Panc1 (cell line): ENCODE results near the gene CCDC127. TPM values are rescaled to one million over a fixed set of nuclear protein-coding genes. Genes with fewer than 3 reads are reported as not detected.

ENCODE experiments used
- ATAC-seq: fragments of 200-7000 bp; cut with Tn5 transposase; 2 replicates; pipeline ENCODE4 v1.9.1; 2020; ENCODE audit warnings: mild to moderate bottlenecking, moderate library complexity
- BruUV-seq: library from RNA; stranded (reverse); fragments of 400-500 nt; replicated peaks from 2 replicates; lab custom pipeline; 2021; lab: Mats Ljungman, UMichigan
- CTCF ChIA-PET: fragments of 300-600 bp; sonication (Branson Sonifier 250); formaldehyde crosslinking; loops from one replicate; lab custom pipeline; 2022; ENCODE audit warnings: antibody characterized with exemption; lab: Charles Lee
- POLR2A ChIA-PET: fragments of 300-600 bp; sonication (Branson Sonifier 250); formaldehyde crosslinking; loops from one replicate; lab custom pipeline; 2022; ENCODE audit warnings: antibody characterized with exemption; lab: Charles Lee
- DNase-seq: peaks from one replicate; pipeline ENCODE4 v3.0.0-alpha.2; 2010; ENCODE audit warnings: low read depth, low spot score
- H3K27ac ChIP-seq: 2 replicates; pipeline ENCODE4 v1.5.1; 2011; ENCODE audit warnings: mild to moderate bottlenecking, low read length, inconsistent platforms
- H3K27me3 ChIP-seq: fragments of 200-500 bp; sonication (Bioruptor generic); 2 replicates; pipeline ENCODE4 v1.6.0; 2014; ENCODE audit warnings: low read length, inconsistent platforms; ENCODE audit not compliant: control insufficient read depth, insufficient read depth
- H3K36me3 ChIP-seq: fragments of 200-500 bp; sonication (Bioruptor generic); 2 replicates; pipeline ENCODE4 v1.5.1; 2014; ENCODE audit warnings: inconsistent platforms, mild to moderate bottlenecking, low read length, moderate library complexity; ENCODE audit not compliant: control insufficient read depth, insufficient read depth
- H3K4me1 ChIP-seq: 2 replicates; pipeline ENCODE4 v1.5.1; 2011; ENCODE audit warnings: inconsistent platforms, mild to moderate bottlenecking, low read length, moderate library complexity; ENCODE audit not compliant: control insufficient read depth, insufficient read depth
- H3K4me3 ChIP-seq, 2 experiments: 2 replicates each; pipeline ENCODE4 v1.5.1; 2011 to 2012; ENCODE audit warnings: low read depth in 2 of 2, low read length in 2 of 2, mild to moderate bottlenecking in 2 of 2, inconsistent platforms in 1 of 2, moderate library complexity in 1 of 2
- H3K9me3 ChIP-seq: fragments of 200-500 bp; sonication (Bioruptor generic); 2 replicates; pipeline ENCODE4 v1.5.1; 2014; ENCODE audit warnings: low read depth, mild to moderate bottlenecking, inconsistent platforms, low read length, moderate library complexity; ENCODE audit not compliant: control insufficient read depth, insufficient read depth
- CTCF ChIP-seq: fragments of 450-650 bp; IDR thresholded peaks from 2 replicates; pipeline ENCODE4 v1.5.1; 2017; ENCODE audit warnings: mild to moderate bottlenecking
- POLR2AphosphoS5 ChIP-seq: IDR thresholded peaks from 2 replicates; pipeline ENCODE4 v1.6.1; 2012; ENCODE audit warnings: mild to moderate bottlenecking, low read depth, low read length, moderate library complexity
- REST ChIP-seq, 2 experiments: IDR thresholded peaks; 2 replicates each; pipeline ENCODE4 v1.6.1; 2011 to 2012; ENCODE audit warnings: low read depth in 2 of 2, control low read depth in 1 of 2, low read length in 1 of 2, mild to moderate bottlenecking in 1 of 2, moderate library complexity in 1 of 2; ENCODE audit not compliant: insufficient read depth in 1 of 2
- SIN3A ChIP-seq: IDR thresholded peaks from 2 replicates; pipeline ENCODE4 v1.6.1; 2012; ENCODE audit warnings: low read depth, mild to moderate bottlenecking, low read length, moderate library complexity, borderline replicate concordance; ENCODE audit not compliant: insufficient read depth
- TCF7L2 ChIP-seq: IDR thresholded peaks from 2 replicates; pipeline ENCODE4 v1.6.1; 2011; ENCODE audit warnings: mild to moderate bottlenecking, low read depth, low read length, inconsistent platforms
- in situ Hi-C: cut with HindIII; loops from 2 replicates; pipeline ENCODE4 v1.10.0; 2016; ENCODE audit warnings: low sequenced_read_pairs, low pct_unique_long_range_greater_than_20kb
- intact Hi-C: fragments of 100-400 bp; cut with micrococcal nuclease; formaldehyde crosslinking; loops from one replicate; pipeline ENCODE4 v1.10.0; 2022; ENCODE audit not compliant: unreplicated experiment
- total RNA-seq: library from RNA; stranded (reverse); gene quantifications from one replicate; pipeline ENCODE4 v1.2.1, GENCODE V29; 2021; ENCODE audit not compliant: unreplicated experiment

Gene CCDC127
- total RNA-seq, 1 experiment from 2014 or later = 8.1 TPM

GRCh38 chr5:185095-186070, 32.6 kb downstream of the CCDC127 start:
- no peak overlapping the region for H3K27ac ChIP-seq
- POLR2A ChIA-PET = no interaction called here
- DNase-seq (no peak), ATAC-seq (no peak)
- no peak overlapping the region for H3K4me3 ChIP-seq
- peaks cover 27% of the 10 kb centered on the region for H3K4me1 ChIP-seq
- no peaks in the 10 kb centered on the region for H3K27me3 ChIP-seq
- in situ Hi-C loops (no loop called here), intact Hi-C loops (no loop called here)
- H3K36me3 ChIP-seq = no peaks in the 10 kb centered on the region
- no peaks in the 10 kb centered on the region for H3K9me3 ChIP-seq
- CTCF ChIA-PET = no interaction called here
- no TSS peak for BruUV-seq
- no peak for TF ChIP-seq CTCF
- no peak for TF ChIP-seq POLR2AphosphoS5
- no peak for TF ChIP-seq REST (IDR thresholded peaks at IDR 0.05; ENCODE audit: insufficient read depth in 1 of 2, low read depth in 2 of 2, low read length in 1 of 2)
- TF ChIP-seq TCF7L2 = no peak
- TF ChIP-seq SIN3A = no peak

GRCh38 chr5:184471-184870, 33.5 kb downstream of the CCDC127 start:
- no TSS peak for BruUV-seq
- POLR2A ChIA-PET = no interaction called here
- H3K4me3 ChIP-seq = no peak overlapping the region

More at GRCh38 chr5:184471-184870, 33.5 kb downstream of the CCDC127 start:
- no peak overlapping the region for H3K27ac ChIP-seq
- DNase-seq (no peak), ATAC-seq (no peak)
- in situ Hi-C loops (no loop called here), intact Hi-C loops (no loop called here)
- TF ChIP-seq CTCF (no peak), TCF7L2 (no peak), REST (IDR thresholded peaks at IDR 0.05; ENCODE audit: insufficient read depth in 1 of 2, low read depth in 2 of 2, low read length in 1 of 2) (no peak), SIN3A (no peak), POLR2AphosphoS5 (no peak)
- H3K4me1 ChIP-seq = peaks cover 18% of the 10 kb centered on the region
- no peaks in the 10 kb centered on the region for H3K36me3 ChIP-seq
- CTCF ChIA-PET = no interaction called here
- no peaks in the 10 kb centered on the region for H3K27me3 ChIP-seq
- no peaks in the 10 kb centered on the region for H3K9me3 ChIP-seq
